Endometrial microvascular endothelial cells (primary cell): ENCODE measurements around the gene SH2D1A. TPM values are rescaled to one million over a fixed set of nuclear protein-coding genes. Genes with fewer than 3 reads are reported as not detected.

Experiments
- in situ Hi-C: cut with HindIII; loops from 2 replicates; pipeline ENCODE4 v1.10.0; 2017; ENCODE audit warnings: low sequenced_read_pairs, low pct_unique_long_range_greater_than_20kb; ENCODE audit errors: inconsistent ontology term
- total RNA-seq: library from RNA; depleted of rRNA; stranded (reverse); fragments of >200 nt; gene quantifications from one replicate; pipeline ENCODE4 v1.2.3, GENCODE V29; 2015; ENCODE audit errors: inconsistent ontology term

SH2D1A gene
- total RNA-seq, 1 donor from 2014 or later, result not detected

DNA sequence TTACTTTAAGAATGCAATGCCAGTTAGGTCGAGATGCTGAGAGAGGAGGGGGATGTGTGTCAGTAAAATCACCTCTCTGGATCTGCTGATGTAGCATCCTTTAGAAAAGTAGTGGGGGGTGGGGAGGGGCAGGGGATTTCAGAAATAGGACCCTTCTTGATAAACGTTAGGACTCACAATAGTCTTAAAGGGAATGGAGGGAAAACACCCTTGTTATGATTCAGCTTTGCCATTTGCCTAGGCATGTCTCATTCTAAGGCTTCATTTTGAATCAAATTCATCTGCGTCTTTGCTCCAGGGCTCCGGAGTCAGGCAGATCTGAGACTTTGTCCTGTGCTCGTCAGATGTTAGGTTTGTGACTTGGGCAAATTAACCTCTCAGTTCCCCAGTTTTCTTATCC lies 879 bp downstream of the SH2D1A start:
- in situ Hi-C loops, result no loop called here

DNA sequence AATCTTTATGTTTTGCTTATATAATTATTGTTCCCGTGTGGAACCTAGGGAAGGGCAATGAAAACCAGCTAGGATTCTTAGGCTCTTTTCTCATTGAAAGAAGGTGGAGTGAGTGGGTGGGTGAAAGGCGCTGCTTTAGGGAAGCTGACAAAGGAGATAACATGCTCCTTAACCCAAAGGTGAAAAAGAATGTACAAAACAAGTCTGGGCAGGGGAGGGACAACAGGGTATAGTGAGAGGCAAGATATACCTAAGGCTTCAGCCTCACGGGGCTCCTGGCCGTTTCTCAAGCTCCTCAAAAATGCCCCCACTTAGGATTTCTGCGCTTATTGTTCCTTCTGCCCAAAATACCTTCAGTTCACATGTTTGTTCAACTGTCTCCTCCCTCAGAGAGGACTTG lies 1.8 kb downstream of the SH2D1A start:
- in situ Hi-C loops, result no loop called here

DNA sequence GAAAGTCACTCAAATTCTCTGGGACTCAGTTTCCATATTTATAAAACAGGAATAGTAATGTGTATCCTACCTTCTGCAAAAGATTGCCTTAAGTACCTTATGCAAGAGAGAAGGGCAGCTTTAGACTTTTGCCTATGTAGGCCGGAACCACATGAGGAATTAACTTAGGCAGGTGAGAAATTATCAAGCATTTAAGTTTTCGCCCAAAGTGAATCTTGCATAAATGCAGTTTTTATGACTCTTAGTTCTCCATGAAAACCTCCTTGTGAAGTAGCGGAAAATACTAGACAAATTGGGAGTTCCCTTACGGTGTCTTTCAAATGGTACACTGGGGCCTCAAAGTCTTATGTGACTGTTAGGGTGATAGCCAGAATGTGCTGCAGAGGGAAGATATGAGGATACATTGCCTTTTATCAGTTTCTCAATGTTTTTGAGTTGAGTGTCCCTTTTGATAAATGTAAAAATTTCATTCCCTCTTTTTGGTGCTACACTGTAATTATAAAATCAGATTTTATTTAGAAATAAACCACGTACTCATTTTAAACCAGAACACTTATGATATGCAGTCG lies 2.6 kb downstream of the SH2D1A start:
- in situ Hi-C loops, result no loop called here

DNA sequence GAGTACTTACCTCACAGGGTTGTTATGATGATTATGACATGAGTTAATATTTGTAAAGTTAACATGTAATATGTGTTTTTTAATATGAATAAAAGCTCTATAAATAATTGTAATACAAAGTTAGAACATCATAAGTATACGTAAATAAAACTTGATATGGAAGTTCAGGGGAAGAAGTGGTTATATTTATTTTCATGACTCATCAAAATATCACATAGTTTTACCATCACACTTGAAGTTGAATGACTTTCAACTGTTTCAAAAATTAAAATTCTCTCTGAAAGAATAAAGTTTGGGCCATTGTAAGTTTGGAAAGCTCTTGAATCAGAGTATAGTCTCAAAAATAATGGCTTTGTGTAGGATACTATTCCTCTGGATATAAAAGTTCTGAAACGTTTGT lies 8.3 kb downstream of the SH2D1A start:
- in situ Hi-C loops, result no loop called here

DNA sequence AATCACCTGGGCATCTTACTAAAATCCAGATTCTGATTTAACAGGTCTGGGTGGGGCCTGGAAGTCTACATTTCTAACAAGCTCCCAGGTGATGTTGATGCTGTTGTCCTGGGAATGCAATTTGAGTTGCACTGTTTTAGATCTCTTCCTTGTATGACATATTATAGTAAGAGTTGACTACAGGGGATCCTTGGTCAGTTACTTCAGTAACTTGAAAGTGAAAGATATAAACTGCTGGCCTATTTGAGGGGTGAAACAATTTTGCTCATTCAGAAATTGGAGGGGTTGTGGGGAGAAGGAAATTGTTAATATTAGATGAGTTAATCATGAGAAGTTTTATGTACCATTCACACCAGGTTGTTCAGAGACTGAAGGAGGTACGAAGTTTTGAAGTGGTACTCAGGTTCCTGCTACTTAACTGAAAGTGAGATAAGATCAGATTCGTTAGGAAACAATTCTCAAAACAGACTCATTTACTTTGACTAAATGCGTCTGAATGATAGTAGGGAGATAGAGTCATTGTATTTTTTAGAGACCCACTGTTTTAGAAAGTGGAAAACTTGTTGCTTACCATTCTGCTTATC lies 12.5 kb downstream of the SH2D1A start:
- in situ Hi-C loops, result no loop called here

DNA sequence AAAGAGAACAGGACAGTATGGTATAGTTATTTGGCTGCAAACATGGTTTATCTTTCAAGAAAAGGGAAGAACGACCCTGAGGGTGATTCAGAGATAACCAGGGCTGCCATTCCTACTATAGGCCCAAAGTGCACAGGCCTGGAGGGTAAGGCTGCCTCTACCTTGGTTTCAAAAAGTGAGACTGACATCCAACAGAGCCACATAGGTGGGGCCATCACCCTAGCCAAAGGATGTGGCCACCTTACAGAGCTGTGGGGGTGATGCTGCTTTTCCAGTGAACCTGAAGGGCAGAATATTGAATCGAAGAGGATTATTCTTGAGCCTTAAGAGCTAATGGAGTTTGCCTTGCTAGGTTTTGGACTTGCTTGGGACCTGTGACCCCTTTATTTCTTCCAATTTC lies 15.7 kb downstream of the SH2D1A start:
- in situ Hi-C loops, result no loop called here

DNA sequence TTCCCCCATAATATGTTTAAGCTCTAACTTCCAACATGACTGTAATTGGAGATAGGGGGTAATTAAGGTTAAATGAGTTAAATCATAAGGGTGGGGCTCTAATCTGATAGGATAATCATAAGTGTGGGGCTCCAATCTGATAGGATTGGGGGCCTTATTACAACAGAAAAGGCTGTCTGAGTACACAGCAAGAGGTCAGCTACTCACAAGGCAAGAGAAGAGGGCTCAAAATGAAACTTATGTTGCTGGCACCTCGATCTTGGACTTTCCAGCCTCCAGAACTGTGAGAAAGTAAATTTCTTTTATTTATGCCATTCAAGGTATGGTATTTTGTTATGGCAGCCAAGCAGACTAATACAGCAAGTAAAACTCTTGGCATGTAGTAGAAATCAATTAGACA lies 16.4 kb downstream of the SH2D1A start:
- in situ Hi-C loops, result no loop called here

DNA sequence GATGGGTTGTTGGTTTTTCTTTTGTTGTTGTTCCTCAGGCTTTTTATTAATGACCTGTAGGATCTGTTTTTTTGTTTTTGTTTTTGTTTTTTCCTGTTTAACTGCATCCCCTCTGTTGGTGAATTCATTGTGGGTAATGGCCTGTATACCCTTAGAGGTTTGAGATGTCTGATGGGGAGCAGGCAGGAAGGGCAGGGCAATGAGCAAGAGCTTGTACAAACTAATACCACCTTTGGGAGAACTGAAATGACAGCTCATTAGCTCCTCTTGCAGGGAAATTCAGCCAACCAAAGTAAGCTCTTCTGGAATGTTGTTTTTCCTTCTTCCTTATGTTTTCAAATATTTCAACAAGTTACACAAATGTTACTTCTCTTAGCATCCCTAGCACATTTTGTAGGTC lies 23.4 kb downstream of the SH2D1A start:
- in situ Hi-C loops, result no loop called here

DNA sequence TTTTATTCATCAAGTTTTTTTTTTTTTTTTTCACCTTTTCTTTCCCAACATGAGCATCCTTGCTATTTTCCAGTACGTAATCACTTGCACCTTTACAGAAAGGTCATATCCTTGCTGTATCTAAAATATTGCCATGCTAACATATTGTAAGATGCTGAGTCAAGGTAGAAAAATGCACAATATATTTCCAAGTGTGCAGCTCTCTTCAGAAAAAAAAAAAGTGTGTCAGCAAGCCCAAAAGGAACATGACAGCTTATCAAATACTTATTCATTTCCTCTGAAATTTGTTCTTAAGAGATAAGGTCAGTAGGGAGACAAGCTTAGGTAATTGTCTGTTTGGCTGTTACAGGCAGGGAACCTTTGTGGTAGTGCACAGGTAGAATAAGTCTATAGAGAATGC lies 27.0 kb downstream of the SH2D1A start:
- in situ Hi-C loops, result no loop called here

DNA sequence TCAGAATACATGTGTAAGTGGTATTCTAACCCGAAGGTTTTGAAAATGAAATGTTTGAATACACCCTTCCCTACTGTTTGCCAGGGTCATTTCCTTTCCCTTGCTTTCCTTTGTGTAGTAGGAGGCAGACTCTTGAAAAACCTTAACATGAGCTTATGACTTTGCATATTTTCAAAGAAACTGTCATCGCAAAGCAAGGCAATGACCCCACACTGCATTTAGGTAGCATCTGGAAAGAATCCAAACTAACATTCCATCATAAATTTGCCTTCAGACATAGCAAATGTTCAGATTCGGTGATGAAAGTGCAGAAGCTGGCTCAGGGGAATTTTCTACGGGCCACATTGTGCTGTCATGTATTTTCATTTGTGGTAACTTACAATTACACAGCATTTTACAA lies 32.3 kb downstream of the SH2D1A start:
- in situ Hi-C loops, result no loop called here

DNA sequence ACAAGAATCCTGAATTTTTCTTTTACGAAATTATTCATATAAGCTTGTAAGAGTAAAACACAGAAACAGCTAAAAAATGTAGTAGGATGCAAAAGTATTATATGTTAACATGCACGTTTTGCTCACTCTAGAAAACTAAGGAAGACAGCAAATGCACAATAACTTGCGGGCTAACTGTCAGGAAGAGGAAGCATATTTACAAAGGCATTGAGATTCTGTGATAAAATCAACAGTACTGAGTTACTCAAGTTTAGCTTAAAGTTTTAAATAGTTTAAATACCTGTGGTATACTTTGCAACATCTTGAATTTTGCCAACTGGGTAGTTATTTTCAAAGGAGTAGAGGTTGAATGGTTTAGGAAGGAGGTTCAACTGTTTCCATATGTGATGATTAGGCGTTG lies 37.0 kb downstream of the SH2D1A start:
- in situ Hi-C loops, result no loop called here

DNA sequence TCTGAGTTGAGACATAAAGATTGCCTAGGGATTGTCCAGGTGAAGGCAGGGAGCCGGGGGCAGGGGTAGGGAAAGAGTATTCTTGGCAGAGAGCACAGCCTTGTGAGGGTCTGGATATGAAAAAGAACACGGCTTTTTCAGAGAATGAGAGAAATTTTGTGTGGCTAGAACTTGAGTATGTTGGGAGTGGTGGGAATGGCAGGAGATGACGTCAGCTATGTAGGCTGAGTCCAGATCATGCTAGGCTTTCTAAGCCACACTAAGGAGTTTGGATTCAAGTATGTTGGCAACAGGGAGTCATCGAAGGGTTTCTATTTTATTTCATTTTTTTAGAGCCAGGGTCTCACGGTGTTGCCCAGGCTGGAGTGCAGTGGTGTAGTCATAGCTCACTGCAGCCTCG lies 40.0 kb downstream of the SH2D1A start:
- in situ Hi-C loops, result no loop called here

DNA sequence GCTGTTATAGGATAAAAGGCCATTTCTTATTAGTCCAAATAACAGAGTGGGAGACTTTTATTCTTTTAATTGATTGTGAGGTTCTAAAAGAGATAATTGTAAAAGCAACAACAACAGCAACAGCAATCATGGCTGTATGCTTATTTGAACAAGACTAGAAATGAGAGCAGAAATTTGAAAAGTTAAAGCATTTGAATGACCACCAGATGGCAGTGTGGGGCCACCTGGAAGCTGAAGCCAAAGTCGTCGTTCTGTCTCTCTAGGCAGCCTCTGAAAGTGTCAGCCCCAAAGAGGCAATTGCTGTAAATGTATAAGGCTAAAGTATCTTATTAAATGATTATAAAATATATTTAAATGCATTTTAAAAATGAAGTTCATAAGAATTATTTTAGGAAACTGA lies 42.2 kb downstream of the SH2D1A start:
- in situ Hi-C loops, result no loop called here

DNA sequence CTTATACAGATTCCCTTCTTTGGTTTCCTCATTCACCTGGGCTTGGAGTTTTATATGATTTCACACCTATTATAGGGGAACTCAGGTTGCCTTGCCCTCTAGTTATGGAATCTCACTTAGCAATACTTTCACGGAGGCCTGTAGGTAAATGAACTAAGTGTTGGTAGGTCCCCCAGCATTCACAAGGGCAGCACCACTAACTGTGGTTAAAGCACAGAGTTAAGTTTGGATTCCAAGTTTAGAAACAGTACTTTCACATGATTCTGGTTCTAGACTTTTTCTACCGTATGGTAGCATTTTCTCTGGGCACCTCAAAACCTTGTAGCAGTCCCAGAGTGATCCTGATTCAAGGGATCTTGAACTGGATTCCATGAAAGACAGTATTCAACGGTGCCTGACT lies 46.4 kb downstream of the SH2D1A start:
- in situ Hi-C loops, result no loop called here

DNA sequence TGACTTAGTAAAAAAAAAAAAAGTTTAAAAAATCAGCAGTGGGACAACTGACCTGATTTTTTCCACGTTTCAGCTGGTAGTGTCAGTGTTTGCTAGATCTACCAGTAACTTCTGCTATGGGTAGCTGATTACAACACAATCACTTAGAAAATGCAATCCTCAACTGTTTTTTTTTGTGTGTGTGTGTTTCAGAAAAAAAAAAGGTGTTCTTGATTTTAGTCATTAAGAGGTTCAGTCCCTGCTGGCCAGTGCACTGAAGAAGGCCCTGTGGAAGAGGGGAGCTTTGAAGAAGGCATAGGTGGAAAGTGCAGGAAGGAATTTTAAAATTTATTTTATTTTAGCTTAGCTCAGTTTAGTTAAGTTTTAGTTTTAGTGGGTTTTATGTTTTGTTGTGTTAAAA lies 46.9 kb downstream of the SH2D1A start:
- in situ Hi-C loops, result no loop called here

DNA sequence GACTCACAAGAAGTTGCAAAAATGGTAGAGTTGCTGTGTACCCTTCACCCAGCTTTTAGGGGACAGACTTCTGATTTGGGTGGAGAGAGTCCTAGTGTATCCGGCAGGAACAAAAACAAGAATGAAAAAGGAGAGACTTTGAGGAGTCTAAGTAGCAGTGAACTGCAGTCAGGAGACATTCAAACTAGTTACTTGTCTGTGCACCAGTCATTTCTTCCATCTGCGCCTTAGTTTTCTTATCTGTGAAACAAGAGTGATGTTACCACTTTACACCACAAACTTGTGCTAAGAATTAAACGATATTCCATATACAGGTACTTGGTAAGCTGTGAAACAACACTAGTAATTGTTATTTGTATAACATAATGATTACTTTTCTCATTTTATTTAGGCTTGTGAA lies 47.3 kb downstream of the SH2D1A start:
- in situ Hi-C loops, result no loop called here

DNA sequence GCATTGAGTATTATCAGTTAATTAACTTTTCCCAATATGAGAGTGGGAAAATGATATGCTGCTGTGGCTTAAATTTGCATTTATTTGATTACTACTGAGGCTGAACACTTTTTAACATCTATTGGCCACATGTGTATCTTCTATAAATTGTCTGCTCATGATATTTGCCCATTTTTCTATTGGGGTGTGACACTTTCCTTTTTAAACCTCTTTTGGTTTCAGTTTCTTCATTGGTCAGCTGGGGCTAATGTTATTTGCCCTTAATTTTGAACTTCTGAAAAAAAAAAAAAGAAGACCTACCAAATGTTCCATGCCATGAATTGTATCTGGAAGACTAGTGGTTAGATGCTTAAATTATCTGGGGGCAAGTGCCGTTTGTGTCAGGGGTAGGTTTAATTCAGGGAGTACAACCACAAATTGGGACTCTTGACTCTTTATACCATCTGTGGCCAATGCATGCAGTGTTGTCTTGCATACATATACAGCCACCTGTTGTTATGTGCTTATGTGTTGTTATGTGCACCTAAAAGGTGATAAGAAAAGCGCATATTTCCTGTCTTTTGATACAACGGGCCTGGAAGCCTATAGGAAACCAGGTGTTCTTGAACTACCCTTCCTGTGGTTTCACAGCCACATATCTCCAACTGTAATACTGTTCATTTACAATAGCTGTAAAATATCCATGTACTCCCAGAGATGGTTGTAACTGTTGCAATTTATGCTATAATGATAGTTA lies 49.0 kb downstream of the SH2D1A start:
- in situ Hi-C loops, result no loop called here

DNA sequence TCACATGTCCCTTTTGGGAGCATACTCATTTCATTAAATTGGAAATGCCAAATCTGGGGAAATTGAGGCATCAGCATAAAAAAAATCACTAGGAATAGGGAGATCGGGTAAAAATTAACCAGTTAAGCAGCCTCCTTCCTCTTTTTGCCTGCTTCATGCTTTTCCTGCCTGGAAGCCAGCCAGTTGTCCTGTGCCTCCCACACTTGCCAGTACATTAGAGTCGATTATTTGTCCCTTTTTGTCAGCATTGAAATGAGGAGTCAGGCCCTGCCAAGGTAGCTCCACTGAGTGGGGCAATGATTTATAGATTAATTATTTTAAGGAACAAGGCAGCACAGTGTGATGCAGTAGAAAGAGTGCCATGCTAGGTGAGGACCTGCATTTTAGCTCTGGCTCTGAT lies 55.3 kb downstream of the SH2D1A start:
- in situ Hi-C loops, result no loop called here

DNA sequence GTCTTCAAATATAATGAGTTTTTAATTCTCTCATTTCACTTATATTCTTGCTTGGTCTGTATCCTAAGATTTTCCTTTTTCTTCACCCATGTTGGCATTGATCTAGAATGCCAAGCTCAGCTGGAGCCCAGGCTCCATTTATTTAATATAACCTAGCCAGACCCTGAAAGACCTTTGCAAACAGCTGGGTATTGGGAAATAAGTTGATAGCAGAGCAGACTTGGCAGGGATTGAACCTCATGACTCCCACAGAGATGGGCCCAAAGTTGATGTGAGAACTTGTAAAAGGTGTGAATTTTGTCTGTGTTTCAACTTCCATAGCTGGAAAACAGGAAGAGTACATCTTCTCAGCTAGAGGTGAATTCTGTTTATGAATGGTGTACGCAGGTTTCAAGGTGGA lies 59.5 kb downstream of the SH2D1A start:
- in situ Hi-C loops, result no loop called here

DNA sequence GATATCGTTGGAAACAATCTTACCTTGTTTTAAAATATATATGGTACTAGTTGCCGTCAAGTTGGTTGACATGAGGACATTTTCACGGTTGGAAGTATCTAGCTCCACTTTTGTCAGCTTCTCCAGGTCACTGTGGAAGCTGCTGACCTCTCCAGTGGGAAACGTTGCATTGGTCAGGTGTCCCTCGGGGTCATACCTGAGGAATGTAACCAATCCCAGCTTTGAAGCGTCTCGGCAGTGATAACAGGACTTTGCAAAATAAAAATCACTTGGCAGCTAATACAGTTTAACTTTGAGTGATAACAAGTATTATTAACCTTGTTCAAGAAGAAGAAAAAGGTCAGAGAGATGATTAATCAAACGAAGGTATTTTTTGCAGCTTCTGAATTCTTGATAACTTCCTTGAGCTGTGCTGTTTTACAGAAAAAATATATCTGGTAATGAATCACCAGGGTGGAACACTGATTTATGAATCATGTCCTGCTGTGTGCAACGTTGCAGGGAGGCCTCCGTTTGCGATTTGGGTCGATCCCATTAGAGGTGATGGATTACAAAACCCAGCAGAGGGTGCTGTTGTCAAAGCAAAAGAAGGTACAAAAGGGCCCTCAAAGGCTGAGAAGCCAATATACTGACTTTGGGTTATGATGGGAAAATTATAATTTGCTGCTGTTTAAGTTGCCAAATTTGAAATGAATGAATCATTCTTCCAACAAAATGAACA lies 60.1 kb downstream of the SH2D1A start:
- in situ Hi-C loops, result no loop called here
